AG08395 (cell line): ENCODE results near the gene GALNS.
"Not testable (repeated sequence)": the region's sequence is repeated elsewhere in the genome, so short reads cannot be mapped to it uniquely, and the experiment has no call there.

Experiments used
- DNase-seq: peaks from one replicate; pipeline ENCODE4 v3.0.0; 2012; ENCODE audit warnings: mixed read lengths, low spot score

The GALNS gene, protein sequence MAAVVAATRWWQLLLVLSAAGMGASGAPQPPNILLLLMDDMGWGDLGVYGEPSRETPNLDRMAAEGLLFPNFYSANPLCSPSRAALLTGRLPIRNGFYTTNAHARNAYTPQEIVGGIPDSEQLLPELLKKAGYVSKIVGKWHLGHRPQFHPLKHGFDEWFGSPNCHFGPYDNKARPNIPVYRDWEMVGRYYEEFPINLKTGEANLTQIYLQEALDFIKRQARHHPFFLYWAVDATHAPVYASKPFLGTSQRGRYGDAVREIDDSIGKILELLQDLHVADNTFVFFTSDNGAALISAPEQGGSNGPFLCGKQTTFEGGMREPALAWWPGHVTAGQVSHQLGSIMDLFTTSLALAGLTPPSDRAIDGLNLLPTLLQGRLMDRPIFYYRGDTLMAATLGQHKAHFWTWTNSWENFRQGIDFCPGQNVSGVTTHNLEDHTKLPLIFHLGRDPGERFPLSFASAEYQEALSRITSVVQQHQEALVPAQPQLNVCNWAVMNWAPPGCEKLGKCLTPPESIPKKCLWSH

DNA sequence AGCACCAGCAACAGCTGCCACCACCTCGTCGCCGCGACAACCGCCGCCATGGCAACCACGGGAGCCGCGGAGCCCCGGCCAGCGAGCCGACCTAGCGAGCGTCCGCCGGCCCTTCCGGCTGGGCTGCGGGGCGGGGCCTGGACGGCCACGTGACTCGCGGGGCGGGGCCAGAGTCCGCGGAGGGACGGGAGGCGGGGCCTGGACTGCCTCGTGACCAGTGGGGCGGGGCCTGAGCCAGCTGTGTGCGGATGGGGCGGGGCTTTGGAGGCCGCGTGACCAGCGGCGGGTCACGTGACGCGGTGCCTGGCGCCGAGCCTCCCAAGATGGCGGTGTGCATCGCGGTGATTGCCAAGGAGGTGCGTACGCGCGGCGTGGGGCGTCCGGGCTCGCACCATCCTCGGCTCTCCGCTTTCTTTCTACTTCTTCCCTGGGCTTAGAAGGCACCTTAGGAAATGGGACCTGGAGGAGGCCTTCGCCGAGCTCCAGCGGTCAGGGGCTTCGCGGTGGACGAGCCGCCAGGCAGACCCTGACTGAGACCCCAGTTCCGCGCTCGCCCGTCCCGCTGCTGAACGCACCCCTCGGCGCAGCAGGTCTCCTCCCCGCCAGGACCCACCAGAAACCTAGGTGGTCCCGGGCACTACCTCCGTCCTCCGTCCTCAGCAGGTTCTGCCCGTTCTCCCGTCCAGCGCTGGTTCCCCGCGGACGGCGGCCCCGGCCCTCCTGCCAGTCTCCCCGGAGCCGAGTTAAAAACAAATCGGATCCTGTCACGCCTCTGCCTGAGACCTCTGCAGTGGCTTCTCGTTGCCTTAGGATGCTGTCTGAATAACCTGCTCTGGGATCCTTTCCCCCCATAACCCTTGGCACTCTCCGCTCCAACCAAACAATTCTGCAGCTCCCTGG lies at the start of gene GALNS, which contains the start of gene TRAPPC2L:
Gene GALNS (minus strand): TSS at position 120 of the 900 bp plus-strand sequence. CDS start 70 bp downstream, at position 50.
Gene TRAPPC2L (plus strand): TSS at position 300 of the 900 bp plus-strand sequence. CDS start 24 bp downstream, at position 324.
- peak; percentile 100 for DNase-seq

DNA sequence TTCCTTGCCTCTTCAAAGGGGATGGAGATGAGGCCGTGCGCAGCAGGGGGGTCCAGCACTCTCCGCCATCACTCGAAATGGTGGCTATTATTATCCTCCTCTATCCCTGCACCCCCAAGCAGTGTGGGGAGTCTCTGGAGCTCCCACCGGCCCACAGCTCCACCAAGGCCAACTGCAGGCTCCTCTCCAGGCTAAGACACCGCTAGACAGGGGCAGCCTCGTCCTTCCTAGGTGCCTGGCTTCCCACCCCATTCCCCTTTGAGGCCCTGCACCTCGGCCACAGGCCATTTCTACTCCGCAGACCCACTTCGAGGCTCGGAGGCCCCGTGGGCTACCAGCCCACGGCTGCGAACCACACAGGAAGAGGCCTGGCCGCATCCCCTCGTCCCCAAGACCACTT lies 49.3 kb upstream of the GALNS start:
- no peak for DNase-seq

DNA sequence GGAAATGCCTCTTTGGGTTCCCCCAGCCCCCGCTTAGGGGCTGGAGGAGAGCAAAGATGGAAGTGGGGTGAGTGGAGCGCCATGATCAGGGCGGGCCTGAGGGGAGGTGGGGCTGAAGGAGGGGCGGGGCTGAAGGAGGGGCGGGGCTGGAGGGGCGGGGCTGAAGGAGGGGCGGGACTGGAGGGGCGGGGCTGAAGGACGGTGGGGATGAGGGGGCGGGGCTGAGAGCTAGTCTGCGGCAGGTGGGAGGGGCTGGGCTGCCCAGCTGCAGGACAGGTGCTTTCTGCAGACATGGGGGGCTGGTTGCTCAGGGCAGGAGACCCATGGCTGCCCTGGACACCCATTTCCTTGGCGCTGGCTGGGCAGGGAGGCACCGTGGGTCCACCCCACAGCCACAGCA lies 48.8 kb upstream of the GALNS start:
- peak; percentile 12 for DNase-seq

DNA sequence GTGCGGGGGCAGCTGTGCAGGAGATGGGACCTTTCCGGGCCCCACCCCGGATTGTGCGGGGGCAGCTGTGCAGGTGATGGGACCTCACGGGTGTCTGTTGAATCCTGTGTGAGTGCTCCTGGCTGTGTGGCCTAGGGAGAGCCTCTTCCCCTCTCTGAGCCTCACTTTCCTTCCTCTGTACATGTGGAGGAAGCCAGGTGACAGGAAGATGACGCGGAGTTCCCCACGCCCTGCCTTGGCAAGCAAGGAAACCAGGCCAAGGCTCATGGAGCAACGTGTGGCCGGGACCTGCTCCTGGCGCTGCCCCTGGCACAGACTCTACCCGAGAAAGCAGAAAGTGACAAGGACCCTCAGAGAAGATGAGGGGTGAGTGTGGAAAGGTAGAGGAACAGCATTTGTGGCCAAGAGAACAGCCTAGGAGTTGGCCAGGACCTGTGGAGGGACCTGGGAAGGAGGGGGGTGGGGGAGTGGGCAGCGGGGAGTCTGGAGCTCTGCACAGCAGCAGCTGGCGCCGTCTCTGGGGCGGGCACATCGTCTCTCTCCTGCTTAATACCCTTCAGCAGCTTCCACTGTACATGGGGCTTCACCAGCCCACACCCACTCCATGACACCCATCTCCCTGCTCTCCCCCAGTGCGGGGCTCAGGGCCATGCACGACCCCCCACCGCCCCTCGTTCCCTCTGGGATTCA lies 48.1 kb upstream of the GALNS start:
- DNase-seq = no peak

DNA sequence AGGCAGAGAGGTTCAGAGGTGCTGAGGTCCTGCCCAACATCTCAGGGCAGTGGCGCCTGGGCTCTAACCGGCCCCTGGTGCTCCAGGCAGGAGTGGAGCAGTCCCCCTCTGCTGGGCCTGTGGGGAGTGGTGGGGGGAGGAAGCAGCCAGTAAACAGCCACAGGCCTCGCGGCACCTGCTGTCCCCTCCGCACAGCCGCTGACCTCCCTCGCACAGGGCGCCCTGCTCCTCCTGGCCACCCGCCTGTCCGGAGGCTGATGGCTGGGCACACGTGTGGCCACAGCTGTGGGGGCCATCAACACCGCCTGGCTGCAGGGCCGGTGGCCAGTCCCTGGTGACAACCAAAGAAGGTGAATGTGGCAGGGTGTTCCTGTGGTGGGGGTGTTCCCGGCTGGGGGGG lies 46.5 kb upstream of the GALNS start:
- DNase-seq = no peak

DNA sequence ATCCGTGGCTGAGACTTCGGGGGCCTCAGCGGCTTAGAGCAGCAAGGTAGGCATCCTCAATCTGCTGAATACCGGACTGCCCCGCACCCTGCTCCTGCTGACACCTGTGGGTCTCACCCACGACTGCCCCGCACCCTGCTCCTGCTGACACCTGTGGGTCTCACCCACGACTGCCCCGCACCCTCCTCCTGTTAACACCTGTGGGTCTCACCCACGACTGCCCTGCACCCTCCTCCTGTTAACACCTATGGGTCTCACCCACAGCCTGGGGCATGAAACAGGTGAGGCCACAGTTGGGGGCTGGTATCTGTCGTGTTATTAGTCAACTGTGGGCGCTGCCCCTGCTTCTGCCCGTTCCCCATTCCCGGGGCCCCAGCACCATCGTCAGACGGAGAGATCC lies 46.0 kb upstream of the GALNS start:
- no peak for DNase-seq

DNA sequence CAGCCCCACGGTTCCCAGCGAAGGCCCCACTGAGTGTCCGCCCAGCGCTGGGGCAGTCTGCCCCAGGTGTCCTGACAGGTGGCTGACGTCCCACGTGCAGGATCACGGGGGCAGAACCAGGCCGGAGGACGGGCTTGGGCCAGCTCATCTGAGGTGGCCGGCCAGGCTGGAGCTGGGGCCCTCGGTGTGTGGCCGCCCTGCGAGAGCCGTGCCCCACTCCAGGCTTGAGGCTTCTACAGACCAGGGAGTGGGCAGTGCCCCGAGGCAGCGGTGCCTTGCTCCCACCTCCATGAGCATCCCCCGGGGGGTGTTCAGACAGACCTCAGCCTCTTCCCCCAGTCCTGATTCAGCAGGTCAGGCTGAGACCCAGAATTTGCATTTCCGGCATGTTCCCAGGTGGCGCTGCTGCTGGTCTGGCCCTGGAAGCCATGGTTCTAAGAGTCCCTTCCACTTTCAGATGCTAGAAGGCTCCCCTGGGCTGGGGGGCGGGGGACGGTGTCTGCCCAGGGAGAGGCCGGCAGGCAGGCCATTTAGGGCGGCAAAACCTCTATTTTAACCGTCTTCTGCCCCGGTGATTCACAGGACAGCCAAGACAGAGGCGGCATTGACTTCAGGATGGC lies 45.1 kb upstream of the GALNS start:
- DNase-seq = no peak

DNA sequence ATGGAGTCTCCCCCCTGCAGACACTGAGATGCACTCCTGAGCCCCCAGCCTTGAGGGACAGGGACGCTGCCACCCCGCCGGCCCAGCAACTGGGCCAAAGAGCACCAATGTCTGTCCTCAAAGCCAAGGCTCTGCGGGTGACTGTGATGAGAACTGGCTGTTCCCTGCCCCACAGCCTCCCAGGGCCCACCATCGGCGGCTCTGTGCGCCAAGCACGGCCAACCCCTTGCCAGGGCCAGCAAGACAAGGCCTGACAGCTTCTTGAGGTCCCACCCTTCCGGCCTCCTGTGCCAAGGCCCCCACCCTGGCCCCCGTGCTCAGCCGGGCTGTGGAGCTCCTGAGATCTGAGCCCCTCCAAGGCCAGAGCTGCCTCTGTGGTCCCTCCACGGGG lies 43.9 kb upstream of the GALNS start:
- DNase-seq = no peak

DNA sequence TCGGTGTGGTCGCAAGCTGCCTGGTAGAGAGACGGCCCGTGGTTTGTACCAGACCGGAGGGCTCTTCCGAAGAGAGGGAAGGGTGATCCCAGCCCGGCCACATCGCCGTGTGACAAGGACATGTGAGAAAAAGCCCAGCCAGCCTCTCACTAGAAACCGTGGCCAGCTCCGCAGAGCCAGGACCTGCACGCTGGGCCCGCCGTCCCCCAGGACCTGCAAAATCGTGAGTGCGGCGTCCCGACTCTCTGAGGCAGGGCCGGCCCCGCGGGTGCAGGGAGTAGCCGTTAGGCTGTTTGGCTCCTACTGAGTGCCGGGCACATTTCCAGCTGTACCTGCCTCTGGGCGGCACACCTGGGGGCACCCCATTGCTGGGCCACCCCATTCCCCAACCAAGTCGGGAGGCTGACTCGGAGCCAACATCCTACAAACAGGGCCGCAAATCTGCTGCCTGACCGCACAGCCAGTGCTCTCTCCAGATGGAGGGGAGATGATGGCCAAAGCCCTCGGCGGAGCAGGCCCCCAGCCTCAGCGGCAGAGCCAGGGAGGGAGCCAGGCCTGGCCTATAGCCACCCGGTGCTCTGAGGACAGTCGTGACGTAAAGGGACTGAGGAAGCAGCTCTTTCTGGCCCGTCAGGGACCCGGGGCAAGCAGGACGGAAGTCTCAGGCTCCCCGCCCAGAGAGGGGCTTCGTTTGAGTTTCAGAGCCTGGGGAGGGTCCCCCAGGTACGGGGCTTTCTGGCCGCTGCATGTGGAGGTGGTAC lies 43.3 kb upstream of the GALNS start:
- no peak for DNase-seq

DNA sequence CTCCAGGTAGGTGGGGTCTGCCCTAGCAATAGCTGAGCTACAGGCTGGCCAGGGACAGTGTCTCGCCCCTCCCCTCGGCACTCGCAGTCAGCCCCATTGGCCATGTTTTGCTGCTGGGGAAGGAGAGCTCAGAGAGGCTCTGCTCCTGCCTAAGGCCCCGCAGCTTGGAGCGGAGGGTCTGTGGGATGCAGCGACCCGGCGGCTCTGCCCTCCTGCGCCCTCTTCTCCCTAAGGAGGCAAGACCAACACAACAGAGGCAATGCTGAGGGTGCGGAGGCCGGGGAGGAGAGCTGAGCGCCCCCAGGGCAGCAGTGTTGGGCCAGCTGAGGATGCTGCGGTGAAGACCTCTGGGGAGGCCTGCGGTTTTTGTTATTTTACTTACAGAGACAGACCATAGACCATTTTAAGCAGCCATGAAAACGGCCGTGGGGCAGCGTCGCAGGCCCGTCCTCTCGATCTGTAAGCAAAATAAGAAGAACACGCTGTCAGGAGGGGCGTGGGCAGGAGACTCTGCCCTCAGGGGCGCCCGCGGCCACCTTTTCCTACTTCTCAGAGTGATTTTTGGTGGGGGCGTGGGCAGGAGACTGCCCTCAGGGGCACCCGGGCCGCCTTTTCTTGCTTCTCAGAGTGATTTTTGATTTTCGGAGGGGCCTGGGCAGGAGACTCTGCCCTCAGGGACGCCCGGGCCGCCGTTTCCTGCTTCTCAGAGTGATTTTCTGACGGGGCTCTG lies 41.1 kb upstream of the GALNS start:
- DNase-seq = no peak

DNA sequence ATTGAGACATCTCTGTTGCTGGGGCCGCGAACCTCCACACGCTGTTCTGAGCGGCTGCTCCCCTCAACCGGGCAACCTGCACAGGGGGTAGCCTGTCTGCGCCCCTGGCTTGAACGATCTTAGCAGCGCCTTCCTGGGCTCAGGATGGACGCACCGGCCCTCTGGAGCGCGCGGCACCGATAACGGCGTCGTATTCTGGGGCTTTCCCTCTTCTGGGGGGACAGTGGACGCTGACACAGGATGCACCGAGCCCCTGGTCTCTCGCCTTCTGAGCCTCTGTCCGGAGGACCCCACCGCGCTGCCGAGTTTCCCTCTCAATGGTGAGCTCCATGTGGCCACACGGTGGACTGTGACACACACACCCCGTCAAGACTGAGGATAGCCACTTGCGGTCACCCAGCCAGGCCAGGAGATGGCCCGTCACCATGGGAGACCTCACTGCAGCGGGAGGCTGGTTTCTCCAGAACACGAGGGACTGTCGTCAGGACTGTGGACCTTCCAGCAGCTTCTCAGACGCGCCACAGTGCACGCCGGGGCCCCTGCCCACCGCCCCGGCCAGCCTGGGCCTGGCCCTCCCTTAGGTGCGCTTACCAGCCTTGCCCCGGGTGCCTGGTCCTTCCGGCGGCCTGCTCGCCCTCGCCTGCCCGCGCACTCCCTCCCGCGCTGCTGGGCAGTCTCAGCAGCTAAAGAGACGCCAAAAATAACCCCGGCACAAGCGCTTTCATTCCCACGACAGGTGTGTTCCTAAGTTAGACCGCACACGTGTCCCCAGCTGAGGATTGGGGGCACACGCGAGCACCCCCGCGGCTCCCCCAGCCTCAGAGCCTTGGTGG lies 39.7 kb upstream of the GALNS start:
- DNase-seq = no peak

DNA sequence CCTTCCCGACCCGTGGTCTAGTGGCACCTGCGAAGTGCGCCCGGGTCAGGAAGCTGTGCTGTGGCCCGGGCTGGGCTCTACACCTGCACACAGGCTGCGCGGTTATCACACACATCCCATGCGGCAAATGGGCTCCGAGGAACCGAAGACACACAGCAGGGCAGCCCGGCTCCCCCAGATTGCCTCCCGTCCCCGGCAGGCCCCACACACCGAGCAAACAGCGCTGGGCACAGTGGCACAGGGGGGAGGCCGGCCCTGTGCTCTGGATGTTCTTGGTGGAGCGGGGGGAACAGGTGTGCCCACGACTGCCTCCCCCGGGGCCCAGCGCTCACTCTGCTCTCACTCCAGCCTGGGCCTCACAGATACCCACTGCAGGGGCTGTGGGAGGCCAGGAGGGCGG lies 38.6 kb upstream of the GALNS start:
- no peak for DNase-seq

DNA sequence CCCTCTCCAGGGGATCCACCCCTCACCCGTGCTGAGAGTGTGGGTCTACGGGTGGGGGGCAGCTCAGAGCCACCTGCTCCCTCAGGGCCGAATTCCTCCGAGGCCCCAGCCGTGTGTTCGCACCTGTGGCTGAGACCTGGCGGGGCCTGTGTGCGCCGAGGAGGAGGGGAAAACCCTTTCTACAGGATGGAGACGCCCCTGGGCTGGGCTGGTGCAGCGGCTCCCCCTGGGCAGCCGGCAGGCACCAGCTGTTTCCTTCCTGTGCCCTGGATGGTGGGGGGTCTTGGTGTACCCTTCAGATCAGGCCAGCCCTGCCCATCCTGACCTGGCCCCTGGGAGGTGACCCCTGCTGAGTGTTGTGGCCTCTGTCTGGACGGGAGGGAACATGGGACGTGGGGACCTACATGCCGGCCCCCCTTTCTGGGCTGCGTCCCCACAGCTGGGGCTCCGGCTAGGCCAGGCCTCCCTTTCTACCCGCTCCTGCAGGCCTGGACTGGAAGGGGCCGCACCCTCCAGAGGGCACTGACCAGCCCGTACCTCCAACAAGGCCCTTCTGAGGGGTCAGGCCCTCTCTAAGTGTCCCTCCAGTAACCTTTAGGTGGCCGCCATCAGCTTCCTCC lies 38.0 kb upstream of the GALNS start:
- DNase-seq = no peak

DNA sequence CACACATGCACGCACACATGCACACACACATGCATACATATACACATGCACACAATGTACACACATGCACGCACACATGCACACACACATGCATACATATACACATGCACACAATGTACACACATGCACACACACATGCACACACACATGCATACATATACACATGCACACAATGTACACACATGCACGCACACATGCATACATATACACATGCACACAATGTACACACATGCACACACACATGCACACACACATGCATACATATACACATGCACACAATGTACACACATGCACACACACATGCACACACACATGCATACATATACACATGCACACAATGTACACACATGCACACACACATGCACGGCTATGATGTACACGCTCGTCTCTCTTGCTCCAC lies 37.5 kb upstream of the GALNS start:
- not testable (repeated sequence) for DNase-seq

DNA sequence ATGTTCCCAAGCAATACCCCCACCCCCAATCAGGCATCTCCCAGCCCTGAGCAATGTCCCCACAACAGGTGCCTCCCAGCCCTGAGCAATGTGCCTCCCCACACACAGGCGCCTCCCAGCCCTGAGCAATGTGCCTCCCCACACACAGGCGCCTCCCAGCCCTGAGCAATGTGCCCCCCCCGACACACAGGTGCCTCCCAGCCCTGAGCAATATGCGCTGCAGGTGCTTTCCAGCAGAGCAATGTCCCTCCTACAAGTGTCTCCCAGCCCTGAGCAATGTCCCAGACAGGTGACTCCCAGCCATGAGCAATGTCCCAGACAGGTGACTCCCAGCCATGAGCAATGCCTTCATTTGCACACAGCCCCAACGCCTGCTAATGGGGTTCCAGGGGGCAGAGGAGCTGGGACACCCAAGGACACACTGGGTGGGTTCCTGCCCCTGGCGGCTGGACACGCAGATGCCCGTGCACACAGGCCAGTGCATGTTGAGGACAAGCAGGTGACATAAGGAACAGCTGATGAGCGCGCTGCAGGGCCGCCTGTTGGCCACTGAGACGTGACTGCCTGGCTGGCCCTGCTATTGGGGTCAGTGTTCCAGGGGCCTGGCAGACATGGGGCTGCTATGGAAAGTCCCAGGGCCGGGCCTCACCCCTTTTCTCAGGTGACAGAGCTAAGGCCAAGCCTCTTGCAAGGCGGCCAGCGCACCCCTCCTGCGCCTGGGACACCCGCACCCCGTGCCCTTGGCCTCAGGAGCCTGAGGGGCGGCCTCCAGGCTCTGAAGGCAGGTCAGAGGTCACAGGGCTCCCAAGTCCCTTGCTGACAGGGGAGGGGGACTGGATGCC lies 36.6 kb upstream of the GALNS start:
- DNase-seq = no peak

DNA sequence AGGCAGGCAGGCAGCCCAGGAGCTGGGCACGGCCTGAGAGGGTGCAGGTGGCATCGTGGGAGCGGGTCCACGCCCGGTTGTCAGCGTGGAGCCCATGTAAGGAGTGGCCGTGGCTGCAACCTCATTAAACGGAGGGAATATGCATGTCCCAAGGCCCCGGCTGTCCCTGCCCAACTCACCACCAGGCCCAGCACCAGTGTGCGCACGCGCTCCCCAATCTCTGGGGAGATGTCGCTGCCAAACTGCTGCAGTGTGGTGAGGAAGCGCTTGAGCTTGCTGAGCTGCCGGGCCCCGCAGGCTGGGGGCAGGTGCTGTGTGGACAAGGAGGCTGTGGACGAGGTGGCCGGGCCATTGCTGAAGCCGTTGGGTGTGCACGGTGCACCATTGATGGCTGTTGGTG lies 35.3 kb upstream of the GALNS start:
- DNase-seq = no peak

DNA sequence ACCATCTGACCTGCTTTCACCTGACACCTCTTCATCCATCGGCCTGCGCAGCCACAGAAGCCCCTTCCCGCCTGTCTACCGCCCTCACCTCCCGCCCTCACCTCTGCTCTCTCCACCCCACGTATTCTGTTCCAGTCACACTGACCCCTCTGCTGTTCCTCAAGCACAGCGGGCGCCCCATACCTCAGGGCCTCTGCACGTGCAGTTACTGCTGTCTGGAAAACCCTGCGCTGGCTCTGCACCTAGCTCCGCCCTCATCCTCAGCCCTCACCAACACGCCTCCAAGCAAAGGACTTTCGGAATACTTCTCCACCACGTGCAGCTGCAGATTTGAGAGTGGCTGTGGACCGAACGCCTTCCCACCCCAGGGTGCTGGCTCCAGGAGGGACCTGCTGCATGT lies 34.3 kb upstream of the GALNS start:
- DNase-seq = no peak
